ENCODE results near the gene IGDCC3. TPM values are rescaled to one million over a fixed set of nuclear protein-coding genes. Genes with fewer than 3 reads are reported as not detected.

Gene IGDCC3
- polyA plus RNA-seq, 2 of the 4 experiments (the other 2 are of a cell fraction) = 0.04 to 0.12 TPM

- peak; percentile 45; the same call in 1 of the 2 replicates for TF ChIP-seq ZSCAN20 (CRISPR knock-in tag; IDR thresholded peaks at IDR 0.05)
- peak in 1 of 2 experiments; percentile 4; a peak in 1 of 4 replicates for TF ChIP-seq CEBPB (IDR thresholded peaks at IDR 0.05)
- peak; percentile 65; the same call in 1 of the 2 replicates for TF ChIP-seq RFX5 (IDR thresholded peaks at IDR 0.05)
- peak; percentile 100 for TF ChIP-seq JUN (IDR thresholded peaks at IDR 0.05)
- peak; percentile 100 for TF ChIP-seq BCL3 (IDR thresholded peaks at IDR 0.05)
- TF ChIP-seq ZNF302 (CRISPR knock-in tag; IDR thresholded peaks at IDR 0.05) = no peak
- TF ChIP-seq FOSB (CRISPR knock-in tag; IDR thresholded peaks at IDR 0.05) = peak; percentile 100
- TF ChIP-seq ZFP36 (IDR thresholded peaks at IDR 0.05; ENCODE audit: borderline replicate concordance, partially characterized antibody) = peak; percentile 1
- no peak for TF ChIP-seq HDAC2 (IDR thresholded peaks at IDR 0.05)
- no peak; the same call in 1 of the 2 replicates for TF ChIP-seq CHD4 (IDR thresholded peaks at IDR 0.05; ENCODE audit: borderline replicate concordance)
- no peak for TF ChIP-seq CBX8 (IDR thresholded peaks at IDR 0.05)
- peak; percentile 96; the same call in 1 of the 2 replicates for TF ChIP-seq ATOH8 (CRISPR knock-in tag; IDR thresholded peaks at IDR 0.05; ENCODE audit: low read depth)
- no peak for TF ChIP-seq NPAS2 (CRISPR knock-in tag; IDR thresholded peaks at IDR 0.05; ENCODE audit: borderline replicate concordance)
- 0 out of 5 replicates have a peak, but pooled peaks of 1 of the 2 experiments have one; percentile 13 for TF ChIP-seq RAD21 (conservative IDR thresholded peaks at IDR 0.05 in 1 of 2, IDR thresholded peaks at IDR 0.05 in 1 of 2)
- peak; percentile 100 for TF ChIP-seq TP53 (CRISPR knock-in tag; IDR thresholded peaks at IDR 0.05)
- TF ChIP-seq USF2 (IDR thresholded peaks at IDR 0.05) = no peak
- no peak for TF ChIP-seq EHMT2 (IDR thresholded peaks at IDR 0.05; ENCODE audit: low read depth)
- no peak for TF ChIP-seq HES2 (IDR thresholded peaks at IDR 0.05)
- peak; percentile 91; the same call in 1 of the 2 replicates for TF ChIP-seq MAZ (IDR thresholded peaks at IDR 0.05; ENCODE audit: borderline replicate concordance, low read depth, low read length)
- TF ChIP-seq HOXB13 (CRISPR knock-in tag; IDR thresholded peaks at IDR 0.05; ENCODE audit: low read depth) = 0 out of 2 replicates have a peak, but pooled peaks have one; percentile 82
- peak; percentile 71 for TF ChIP-seq MAX (IDR thresholded peaks at IDR 0.05)
- TF ChIP-seq CHD2 (IDR thresholded peaks at IDR 0.05; ENCODE audit: low read length, partially characterized antibody) = peak; percentile 69
- TF ChIP-seq EP300 (IDR thresholded peaks at IDR 0.05) = peak in 1 of 2 experiments; percentile 44; a peak in 1 of 5 replicates
- no peak for TF ChIP-seq PHF8 (IDR thresholded peaks at IDR 0.05; ENCODE audit: borderline replicate concordance, low read depth)
- no peak for TF ChIP-seq BHLHE40 (IDR thresholded peaks at IDR 0.05; ENCODE audit: low read depth, low read length)
- TF ChIP-seq HOXA7 (CRISPR knock-in tag; IDR thresholded peaks at IDR 0.05) = peak; percentile 100
- TF ChIP-seq TFCP2L1 (CRISPR knock-in tag; IDR thresholded peaks at IDR 0.05) = peak; percentile 99
These were observed 73.2 kb downstream of the IGDCC3 start, which contains the start of gene RNU5B-1 (continued) for GRCh38 chr15:65304381-65305149.

Data from A549 (cell line).